ACC112 (cell line): ENCODE measurements around the gene ERICH2.

Experiments
- H2AFZ ChIP-seq: fragments of 200-600 bp; sonication (generic); one replicate; pipeline ENCODE4 v1.6.0; 2017; ENCODE audit warnings: antibody characterized with exemption, low read length; ENCODE audit not compliant: unreplicated experiment
- H3K27ac ChIP-seq: fragments of 200-600 bp; sonication (generic); 2 replicates; pipeline ENCODE4 v1.5.1; 2014; ENCODE audit warnings: low read depth, mild to moderate bottlenecking, antibody characterized with exemption, low read length, moderate library complexity
- H3K27me3 ChIP-seq: fragments of 200-600 bp; sonication (generic); 2 replicates; pipeline ENCODE4 v1.6.1; 2014; ENCODE audit warnings: mild to moderate bottlenecking, antibody characterized with exemption, low read length, moderate library complexity, mixed read lengths; ENCODE audit not compliant: insufficient read depth
- H3K36me3 ChIP-seq: fragments of 200-600 bp; sonication (generic); 2 replicates; pipeline ENCODE4 v1.6.1; 2016; ENCODE audit warnings: mild to moderate bottlenecking, antibody characterized with exemption, low read length, moderate library complexity, mixed read lengths; ENCODE audit not compliant: insufficient read depth
- H3K4me1 ChIP-seq: fragments of 200-600 bp; sonication (generic); one replicate; pipeline ENCODE4 v1.6.1; 2016; ENCODE audit warnings: low read length, mixed read lengths; ENCODE audit not compliant: insufficient read depth, unreplicated experiment, control insufficient read depth
- H3K4me3 ChIP-seq: fragments of 200-600 bp; sonication (generic); 2 replicates; pipeline ENCODE4 v1.5.1; 2014; ENCODE audit warnings: mild to moderate bottlenecking, low read depth, low read length
- H3K79me2 ChIP-seq: fragments of 200-600 bp; sonication (generic); one replicate; pipeline ENCODE4 v1.6.0; 2016; ENCODE audit warnings: low read length; ENCODE audit not compliant: control insufficient read depth, unreplicated experiment, insufficient read depth

The ERICH2 gene

DNA sequence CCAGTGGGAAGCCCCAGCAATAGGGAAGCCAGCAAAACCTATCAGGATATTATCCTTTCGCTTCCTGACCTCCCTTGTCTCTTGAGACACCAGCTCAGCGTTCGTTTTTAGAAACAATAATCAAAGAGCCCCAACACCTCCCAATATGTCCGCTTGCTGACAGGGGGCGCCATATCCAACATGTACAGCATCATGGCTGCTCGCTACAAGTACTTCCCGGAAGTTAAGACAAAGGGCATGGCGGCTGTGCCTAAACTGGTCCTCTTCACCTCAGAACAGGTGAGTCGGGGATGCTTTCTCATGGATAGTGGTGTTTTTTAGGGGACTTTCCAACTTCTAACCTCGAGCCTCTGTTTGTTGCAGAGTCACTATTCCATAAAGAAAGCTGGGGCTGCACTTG, 75.2 kb downstream of the ERICH2 start:
- Histone ChIP-seq H3K4me1 (peaks cover 16% of the 10 kb centered on the region), H2AFZ (no peak overlapping the region), H3K79me2 (no peaks in the 10 kb centered on the region), H3K4me3 (no peak overlapping the region), H3K36me3 (no peaks in the 10 kb centered on the region), H3K27me3 (no peaks in the 10 kb centered on the region), H3K27ac (no peak overlapping the region)

DNA sequence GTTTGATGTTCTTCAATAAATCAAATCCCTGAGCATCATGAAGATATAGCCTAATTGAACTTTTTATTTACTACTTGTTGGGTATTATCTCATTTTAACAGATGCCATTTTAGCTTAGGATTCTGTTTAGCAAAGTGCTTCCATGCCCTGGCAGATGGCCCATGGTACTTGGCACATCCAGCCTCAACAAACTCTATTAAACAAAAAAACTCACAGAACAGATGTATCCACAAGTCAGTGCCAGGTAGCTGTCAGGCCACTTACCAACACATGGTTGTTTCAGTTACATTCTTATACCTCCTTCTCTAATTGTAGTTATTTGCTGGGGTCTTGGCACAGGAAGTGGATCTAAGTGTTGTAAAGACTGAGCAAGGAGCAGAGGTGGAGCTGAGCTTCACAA, 76.1 kb downstream of the ERICH2 start:
- H2AFZ ChIP-seq: no peak overlapping the region
- no peaks in the 10 kb centered on the region for H3K36me3 ChIP-seq
- no peaks in the 10 kb centered on the region for H3K79me2 ChIP-seq
- H3K4me1 ChIP-seq: peaks cover 16% of the 10 kb centered on the region
- H3K27ac ChIP-seq: no peak overlapping the region
- no peak overlapping the region for H3K4me3 ChIP-seq
- H3K27me3 ChIP-seq: no peaks in the 10 kb centered on the region

DNA sequence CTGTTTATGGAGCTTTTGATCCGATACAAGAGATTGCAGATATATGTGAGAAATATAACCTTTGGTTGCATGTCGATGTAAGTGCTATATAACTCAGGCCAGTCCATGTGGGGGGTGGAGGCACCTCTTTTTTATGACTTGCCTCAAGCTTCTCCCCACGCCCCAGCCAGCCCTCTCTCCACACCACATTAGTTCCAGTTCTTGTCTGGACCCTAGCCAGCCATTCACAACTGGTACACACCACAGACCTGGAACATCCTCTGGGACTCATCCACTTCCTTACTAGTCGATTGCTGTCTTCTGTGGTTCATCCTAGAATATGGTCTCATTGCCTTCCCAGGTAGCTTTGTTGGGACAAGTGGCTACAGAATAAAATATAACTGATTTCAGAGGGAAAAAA, 77.5 kb downstream of the ERICH2 start:
- no peaks in the 10 kb centered on the region for H3K36me3 ChIP-seq
- no peaks in the 10 kb centered on the region for H3K27me3 ChIP-seq
- no peak overlapping the region for H3K4me3 ChIP-seq
- H2AFZ ChIP-seq: no peak overlapping the region
- no peak overlapping the region for H3K27ac ChIP-seq
- peaks cover 14% of the 10 kb centered on the region for H3K4me1 ChIP-seq
- H3K79me2 ChIP-seq: no peaks in the 10 kb centered on the region
